Activated naive CD8-positive, alpha-beta T cell treated with anti-CD3 and anti-CD28 coated beads, Interleukin-2, amount 10 ng/mL, durations not matched to agents 7 days and 5 days (primary cell): Measurements from ENCODE around the gene PPP1R1C. TPM values are rescaled to one million over a fixed set of nuclear protein-coding genes. Genes with fewer than 3 reads are reported as not detected.

Experiments
- ATAC-seq: fragments of 150-1000 bp; cut with Tn5 transposase; one replicate; pipeline ENCODE4 v1.10.0; 2021; ENCODE audit warnings: low read depth, moderate library complexity
- POLR2A ChIA-PET: fragments of 350-600 bp; sonication (Branson Sonifier 250); formaldehyde crosslinking; loops from one replicate; lab custom pipeline; 2021; ENCODE audit warnings: antibody characterized with exemption; lab: Charles Lee
- DNase-seq: peaks from one replicate; pipeline ENCODE4 v3.0.0; 2021
- H3K27ac Mint-ChIP-seq: one replicate; pipeline ENCODE4 v1.8.0; 2022; ENCODE audit warnings: mild to moderate bottlenecking, mixed read lengths
- H3K27me3 Mint-ChIP-seq: one replicate; pipeline ENCODE4 v1.8.0; 2022; ENCODE audit warnings: mild to moderate bottlenecking, moderate library complexity, mixed read lengths
- H3K36me3 Mint-ChIP-seq: one replicate; pipeline ENCODE4 v1.8.0; 2021; ENCODE audit warnings: mild to moderate bottlenecking, mixed read lengths
- H3K4me1 Mint-ChIP-seq: one replicate; pipeline ENCODE4 v1.8.0; 2021; ENCODE audit warnings: mixed read lengths
- H3K4me3 Mint-ChIP-seq: one replicate; pipeline ENCODE4 v1.8.0; 2022; ENCODE audit warnings: mild to moderate bottlenecking, moderate library complexity, mixed read lengths
- H3K9me3 Mint-ChIP-seq: one replicate; pipeline ENCODE4 v1.8.0; 2021; ENCODE audit warnings: mixed read lengths
- total RNA-seq, 2 experiments: library from RNA; stranded (reverse); gene quantifications; one replicate each; pipeline ENCODE4 v1.2.3, GENCODE V29; 2021

Gene PPP1R1C
- total RNA-seq, 2 experiments from 2014 or later: not detected

- POLR2A ChIA-PET: no interaction called here
- no peak for DNase-seq
- H3K4me3 Mint-ChIP-seq: no peak overlapping the region
These were observed 63.0 kb downstream of the PPP1R1C start for GRCh38 chr2:182048621-182049020.

DNA sequence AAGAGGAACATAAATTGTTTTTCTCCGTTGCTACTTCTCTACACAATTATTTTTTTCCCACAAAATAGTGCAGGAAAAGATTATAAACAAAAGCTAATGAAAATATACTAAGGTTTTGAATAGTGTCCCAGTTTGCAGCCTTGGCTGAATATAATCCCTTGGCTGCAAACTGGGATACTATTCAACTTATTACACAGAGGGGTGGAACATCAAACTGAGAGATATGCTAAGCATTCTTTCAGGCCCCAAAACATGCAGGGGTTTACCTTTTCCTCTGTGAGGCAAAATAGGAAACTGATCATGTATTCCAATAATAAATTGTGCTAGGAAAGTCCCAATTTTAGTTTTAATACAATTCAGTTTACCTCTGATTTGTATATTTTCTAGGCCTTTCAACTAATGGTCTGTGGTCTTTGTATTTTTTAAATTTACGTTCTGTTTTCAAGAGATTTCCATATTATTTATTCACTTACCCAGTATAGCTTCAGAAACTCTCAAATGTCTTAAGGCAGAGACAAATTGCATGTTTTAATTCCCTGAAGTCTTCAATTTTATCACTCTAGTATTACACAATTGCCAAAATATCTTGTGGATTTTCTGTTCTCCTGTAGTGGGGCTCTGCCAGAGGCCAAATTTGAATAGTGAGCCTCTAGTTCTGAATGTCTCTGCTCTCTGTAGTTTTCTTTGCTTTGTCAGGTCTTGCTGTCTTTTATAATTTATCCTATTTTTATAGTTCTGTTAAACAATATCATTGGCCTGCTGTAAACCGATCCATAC is 63.9 kb downstream of the PPP1R1C start:
- no peak for ATAC-seq
- no peaks in the 10 kb centered on the region for H3K9me3 Mint-ChIP-seq
- H3K4me3 Mint-ChIP-seq: no peak overlapping the region
- no peak overlapping the region for H3K27ac Mint-ChIP-seq
- no peaks in the 10 kb centered on the region for H3K36me3 Mint-ChIP-seq
- no peaks in the 10 kb centered on the region for H3K4me1 Mint-ChIP-seq
- DNase-seq: no peak
- POLR2A ChIA-PET: no interaction called here
- peaks cover 5% of the 10 kb centered on the region for H3K27me3 Mint-ChIP-seq

More at GRCh38 chr2:182048621-182049020, 63.0 kb downstream of the PPP1R1C start:
- Mint-ChIP-seq H3K27ac (no peak overlapping the region), H3K36me3 (no peaks in the 10 kb centered on the region), H3K9me3 (no peaks in the 10 kb centered on the region), H3K4me1 (no peaks in the 10 kb centered on the region), H3K27me3 (peaks cover 5% of the 10 kb centered on the region)
- ATAC-seq: no peak

- Mint-ChIP-seq H3K9me3 (no peaks in the 10 kb centered on the region), H3K36me3 (no peaks in the 10 kb centered on the region), H3K4me3 (no peak overlapping the region), H3K4me1 (no peaks in the 10 kb centered on the region), H3K27ac (no peak overlapping the region), H3K27me3 (peaks cover 5% of the 10 kb centered on the region)
- POLR2A ChIA-PET: no interaction called here
- DNase-seq: no peak
- no peak for ATAC-seq
These were observed 64.9 kb downstream of the PPP1R1C start for GRCh38 chr2:182050333-182051135.

DNA sequence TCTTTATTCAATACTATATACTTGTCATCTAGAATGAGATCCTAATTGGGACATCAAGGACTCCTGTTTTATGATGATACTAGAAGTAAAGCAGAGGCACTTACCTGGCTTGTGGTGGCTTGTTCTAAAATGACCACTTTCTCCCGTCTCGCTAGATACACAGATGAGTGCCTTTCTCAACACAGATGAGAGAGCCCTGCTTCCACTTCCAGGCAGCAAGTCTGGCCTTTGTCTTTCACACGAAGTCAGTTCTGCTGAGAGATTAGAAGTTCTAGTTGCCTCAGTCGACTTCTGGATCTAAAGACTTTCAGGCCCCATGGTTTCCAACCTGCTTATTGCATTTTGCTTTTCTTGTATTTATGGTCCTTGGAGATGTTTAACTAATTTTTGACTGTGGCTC is 70.3 kb downstream of the PPP1R1C start:
- DNase-seq (no peak), ATAC-seq (no peak)
- H3K27me3 Mint-ChIP-seq: peaks cover 5% of the 10 kb centered on the region
- H3K4me1 Mint-ChIP-seq: no peaks in the 10 kb centered on the region
- POLR2A ChIA-PET: no interaction called here
- H3K36me3 Mint-ChIP-seq: no peaks in the 10 kb centered on the region
- no peaks in the 10 kb centered on the region for H3K9me3 Mint-ChIP-seq
- H3K4me3 Mint-ChIP-seq: no peak overlapping the region
- H3K27ac Mint-ChIP-seq: no peak overlapping the region

GRCh38 chr2:182057002-182057401 is 71.3 kb downstream of the PPP1R1C start:
- no peaks in the 10 kb centered on the region for H3K9me3 Mint-ChIP-seq
- POLR2A ChIA-PET: no interaction called here
- no peaks in the 10 kb centered on the region for H3K4me1 Mint-ChIP-seq
- H3K36me3 Mint-ChIP-seq: no peaks in the 10 kb centered on the region
- H3K4me3 Mint-ChIP-seq: no peak overlapping the region
- ATAC-seq (no peak), DNase-seq (no peak)
- H3K27ac Mint-ChIP-seq: no peak overlapping the region
- H3K27me3 Mint-ChIP-seq: peaks cover 5% of the 10 kb centered on the region

DNA sequence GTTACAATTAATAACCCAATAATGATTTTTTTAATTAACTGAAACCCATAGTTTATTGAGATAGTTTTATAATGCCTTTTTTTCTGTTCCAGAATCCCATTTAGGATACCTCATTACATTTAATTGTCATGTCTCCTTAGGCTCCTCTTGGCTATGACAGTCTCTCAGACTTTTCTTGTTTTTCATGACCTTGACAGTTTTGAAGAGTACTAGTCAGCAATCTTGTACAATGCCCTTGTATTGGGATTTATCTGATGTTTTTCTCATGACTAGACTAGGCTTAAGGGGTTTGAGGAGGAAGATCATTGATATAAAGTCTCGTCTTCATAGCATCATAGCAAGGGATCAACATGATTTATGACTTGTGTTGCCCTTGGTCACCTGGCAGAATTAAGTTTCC is 72.4 kb downstream of the PPP1R1C start:
- ATAC-seq (no peak), DNase-seq (no peak)
- POLR2A ChIA-PET: no interaction called here
- peaks cover 6% of the 10 kb centered on the region for H3K27me3 Mint-ChIP-seq
- no peaks in the 10 kb centered on the region for H3K36me3 Mint-ChIP-seq
- no peaks in the 10 kb centered on the region for H3K4me1 Mint-ChIP-seq
- no peak overlapping the region for H3K27ac Mint-ChIP-seq
- no peaks in the 10 kb centered on the region for H3K9me3 Mint-ChIP-seq
- H3K4me3 Mint-ChIP-seq: no peak overlapping the region

DNA sequence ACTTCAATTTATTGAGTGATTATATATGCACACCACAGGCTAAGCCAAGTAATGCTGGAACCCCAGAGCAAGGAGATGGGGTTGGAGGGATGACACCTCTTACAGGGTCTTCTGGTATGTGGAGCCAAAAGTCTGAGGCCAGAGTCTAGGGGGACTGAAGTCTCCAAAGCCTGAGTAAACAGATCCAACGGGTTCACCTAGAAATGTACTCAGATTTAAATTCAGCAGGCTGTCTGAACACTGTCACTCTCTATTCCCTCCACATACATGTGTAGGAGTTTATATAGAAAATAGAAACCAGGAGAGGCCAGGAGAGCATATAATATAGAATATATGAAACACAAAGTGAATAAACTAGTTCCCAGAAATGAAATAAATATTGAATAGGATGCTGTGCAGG is 76.1 kb downstream of the PPP1R1C start:
- Mint-ChIP-seq H3K27ac (no peak overlapping the region), H3K9me3 (no peaks in the 10 kb centered on the region), H3K36me3 (no peaks in the 10 kb centered on the region), H3K4me1 (no peaks in the 10 kb centered on the region), H3K4me3 (no peak overlapping the region), H3K27me3 (peaks cover 8% of the 10 kb centered on the region)
- DNase-seq (no peak), ATAC-seq (no peak)
- POLR2A ChIA-PET: no interaction called here

DNA sequence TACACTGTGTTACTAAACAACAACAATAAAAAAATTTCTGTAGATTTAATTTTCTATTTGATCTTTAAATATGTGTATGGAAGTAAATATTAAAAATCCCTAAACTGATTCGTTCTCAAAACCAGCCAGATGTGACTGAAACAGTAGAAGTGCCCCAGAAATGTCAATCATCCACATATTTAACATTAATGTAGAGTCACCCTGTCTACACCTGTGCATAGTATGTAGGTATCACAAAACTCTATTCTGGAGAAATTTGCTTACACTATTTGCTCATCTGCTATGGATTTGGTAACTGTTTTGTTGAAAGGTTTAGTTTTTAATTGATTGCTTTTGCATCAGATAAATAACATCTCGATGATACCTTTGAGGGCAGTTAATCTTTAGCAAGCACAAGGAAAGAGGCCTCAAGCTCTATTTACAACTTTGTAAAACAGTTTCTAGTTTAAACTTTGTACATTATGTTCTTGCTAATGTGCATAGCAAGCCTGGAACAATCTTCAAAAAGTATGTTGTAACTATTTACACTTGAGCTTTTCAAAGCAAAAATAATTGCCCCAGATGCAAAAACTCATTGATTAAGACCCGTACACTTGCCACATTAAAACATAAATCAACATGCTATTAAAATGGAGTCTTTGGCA is 76.8 kb downstream of the PPP1R1C start:
- no peak overlapping the region for H3K4me3 Mint-ChIP-seq
- no peaks in the 10 kb centered on the region for H3K9me3 Mint-ChIP-seq
- no peaks in the 10 kb centered on the region for H3K4me1 Mint-ChIP-seq
- H3K27ac Mint-ChIP-seq: no peak overlapping the region
- no peaks in the 10 kb centered on the region for H3K36me3 Mint-ChIP-seq
- POLR2A ChIA-PET: no interaction called here
- H3K27me3 Mint-ChIP-seq: peaks cover 4% of the 10 kb centered on the region
- no peak for DNase-seq
- no peak for ATAC-seq

DNA sequence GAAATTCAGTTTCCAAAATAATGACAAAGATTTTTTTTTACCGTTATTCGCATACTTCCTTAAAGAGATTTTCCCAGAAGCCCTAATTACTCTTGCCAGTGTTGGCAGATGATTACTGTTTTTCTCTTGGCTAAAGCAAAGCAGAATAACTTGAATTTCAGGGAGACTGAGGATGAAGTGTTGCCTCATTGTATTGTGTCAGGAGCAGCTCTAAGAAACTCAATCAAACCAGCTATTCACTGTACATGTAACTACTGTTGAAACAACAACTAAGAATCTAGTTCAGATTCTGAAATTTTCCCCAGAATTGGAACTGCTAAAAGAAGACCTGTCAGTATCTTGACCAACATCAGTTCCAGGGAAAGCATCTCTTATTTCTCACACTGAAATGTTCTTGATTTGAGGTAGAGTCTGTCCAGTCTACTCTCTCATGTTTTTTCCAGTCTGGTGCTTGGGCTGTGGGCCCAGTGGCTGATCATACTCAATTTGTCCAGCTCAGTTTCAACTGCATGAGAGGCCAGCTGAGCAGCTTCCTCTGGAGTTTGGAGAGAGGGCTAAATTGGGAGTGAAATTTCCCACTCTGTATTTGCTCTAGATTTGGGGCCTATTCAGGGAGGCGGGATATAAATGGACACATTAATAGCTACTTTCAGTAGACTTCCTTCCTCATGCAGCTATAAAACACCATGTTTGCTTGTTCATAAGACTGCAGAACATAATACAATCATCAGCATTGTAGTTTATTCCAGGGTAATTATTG is 78.5 kb downstream of the PPP1R1C start:
- peaks cover 2% of the 10 kb centered on the region for H3K27me3 Mint-ChIP-seq
- H3K9me3 Mint-ChIP-seq: no peaks in the 10 kb centered on the region
- no peak for DNase-seq
- POLR2A ChIA-PET: no interaction called here
- no peak overlapping the region for H3K27ac Mint-ChIP-seq
- H3K4me1 Mint-ChIP-seq: no peaks in the 10 kb centered on the region
- H3K4me3 Mint-ChIP-seq: no peak overlapping the region
- ATAC-seq: no peak
- H3K36me3 Mint-ChIP-seq: no peaks in the 10 kb centered on the region

DNA sequence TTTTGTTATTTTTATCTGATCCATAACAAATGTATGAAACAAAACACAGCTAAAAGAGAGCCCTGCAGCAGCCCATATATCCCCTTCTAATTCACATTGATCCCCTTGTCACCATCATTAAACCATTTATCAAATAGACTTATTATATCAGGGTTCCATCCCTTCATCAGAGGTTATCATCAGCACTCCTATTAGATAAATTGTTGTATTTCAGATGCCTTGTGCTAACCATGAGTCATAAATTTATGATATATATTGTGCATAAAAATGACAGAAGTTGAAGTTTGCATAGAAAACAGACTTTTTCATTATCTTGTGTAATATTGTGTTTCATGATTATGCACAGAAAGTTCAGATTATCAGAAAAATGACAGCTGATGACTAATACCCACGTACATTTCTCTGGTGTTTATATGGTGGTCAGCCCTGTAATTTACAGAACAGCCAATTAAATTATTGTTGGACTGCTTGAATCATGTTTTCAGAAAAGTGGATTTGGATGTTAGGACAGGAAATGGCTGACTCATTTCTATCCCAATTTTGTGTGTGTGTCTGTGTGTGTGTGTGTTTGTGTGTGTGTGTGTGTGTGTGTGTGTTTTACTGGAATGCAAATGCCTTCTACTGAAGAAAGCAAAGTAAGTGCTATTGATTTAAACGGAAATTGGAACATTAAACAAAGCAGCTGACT is 80.9 kb downstream of the PPP1R1C start:
- H3K4me3 Mint-ChIP-seq: no peak overlapping the region
- H3K4me1 Mint-ChIP-seq: no peaks in the 10 kb centered on the region
- ATAC-seq (no peak), DNase-seq (no peak)
- no peak overlapping the region for H3K27ac Mint-ChIP-seq
- H3K36me3 Mint-ChIP-seq: no peaks in the 10 kb centered on the region
- POLR2A ChIA-PET: no interaction called here
- H3K9me3 Mint-ChIP-seq: no peaks in the 10 kb centered on the region
- peaks cover 2% of the 10 kb centered on the region for H3K27me3 Mint-ChIP-seq

DNA sequence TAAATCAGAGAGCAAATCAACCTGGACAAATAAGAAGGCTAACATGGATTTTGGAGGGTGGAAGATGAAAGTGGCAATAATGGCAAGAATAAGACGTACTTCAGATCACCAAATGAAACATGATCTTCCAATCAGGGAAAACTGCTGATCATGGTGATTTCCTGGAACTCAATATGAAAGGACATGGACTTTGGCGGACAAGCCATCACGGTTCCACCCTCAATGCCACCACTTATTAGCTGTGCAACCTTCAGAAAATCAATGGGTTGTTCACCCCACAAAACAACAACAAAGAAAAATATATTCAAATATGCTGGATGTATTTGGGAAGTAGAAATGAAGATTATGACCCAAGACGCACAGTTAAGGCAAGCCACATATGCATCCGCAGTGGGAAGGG is 81.7 kb downstream of the PPP1R1C start:
- Mint-ChIP-seq H3K27me3 (peaks cover 2% of the 10 kb centered on the region), H3K27ac (no peak overlapping the region), H3K9me3 (no peaks in the 10 kb centered on the region), H3K4me1 (no peaks in the 10 kb centered on the region), H3K4me3 (no peak overlapping the region), H3K36me3 (no peaks in the 10 kb centered on the region)
- DNase-seq (no peak), ATAC-seq (no peak)
- POLR2A ChIA-PET: no interaction called here

DNA sequence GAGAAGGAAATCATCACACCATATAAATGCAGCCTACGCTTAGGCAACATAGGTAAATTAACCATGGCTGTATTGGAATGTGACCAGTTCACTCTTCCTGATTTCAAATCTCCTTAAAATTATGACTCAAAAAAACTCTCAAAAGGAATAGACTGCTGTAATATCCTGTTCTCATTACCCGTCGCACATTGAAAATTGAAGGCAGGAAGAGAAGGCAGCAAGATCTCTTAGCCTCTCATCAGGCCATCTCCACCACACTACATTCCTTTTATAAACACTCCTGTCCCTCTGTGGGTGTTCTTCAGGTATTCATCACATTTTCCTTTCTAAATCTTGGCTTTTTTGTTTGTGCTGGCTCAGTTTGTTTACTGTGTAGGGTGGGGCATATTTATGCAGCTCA is 83.2 kb downstream of the PPP1R1C start:
- no peaks in the 10 kb centered on the region for H3K27me3 Mint-ChIP-seq
- POLR2A ChIA-PET: no interaction called here
- ATAC-seq: no peak
- no peak overlapping the region for H3K27ac Mint-ChIP-seq
- DNase-seq: no peak
- no peaks in the 10 kb centered on the region for H3K4me1 Mint-ChIP-seq
- no peaks in the 10 kb centered on the region for H3K9me3 Mint-ChIP-seq
- H3K36me3 Mint-ChIP-seq: no peaks in the 10 kb centered on the region
- H3K4me3 Mint-ChIP-seq: no peak overlapping the region

DNA sequence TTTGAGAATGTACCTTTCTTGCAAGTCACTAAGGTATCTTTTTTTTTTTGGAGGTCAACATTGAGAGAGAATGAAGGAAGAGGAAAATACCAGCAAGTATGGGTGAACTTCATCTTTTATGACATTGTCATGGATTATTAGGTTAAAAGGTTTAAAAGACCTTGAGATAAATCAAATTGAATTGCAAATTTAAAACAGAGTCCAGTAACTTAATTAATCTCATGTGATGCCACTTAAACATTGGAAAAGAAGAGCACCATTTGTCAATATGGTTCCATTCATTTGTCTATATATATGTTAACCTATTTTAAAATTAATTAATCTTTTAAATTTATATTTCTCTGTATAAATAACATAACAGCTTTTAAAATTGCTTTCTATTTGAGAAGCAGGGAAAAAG is 83.8 kb downstream of the PPP1R1C start:
- no peak overlapping the region for H3K27ac Mint-ChIP-seq
- no peaks in the 10 kb centered on the region for H3K9me3 Mint-ChIP-seq
- POLR2A ChIA-PET: no interaction called here
- no peaks in the 10 kb centered on the region for H3K27me3 Mint-ChIP-seq
- no peaks in the 10 kb centered on the region for H3K36me3 Mint-ChIP-seq
- H3K4me3 Mint-ChIP-seq: no peak overlapping the region
- no peak for DNase-seq
- no peaks in the 10 kb centered on the region for H3K4me1 Mint-ChIP-seq
- no peak for ATAC-seq
